Measurements from ENCODE around the gene SLC2A2. TPM values are rescaled to one million over a fixed set of nuclear protein-coding genes. Genes with fewer than 3 reads are reported as not detected.

SLC2A2 gene
- total RNA-seq, 1 donor from 2014 or later = not detected

DNA sequence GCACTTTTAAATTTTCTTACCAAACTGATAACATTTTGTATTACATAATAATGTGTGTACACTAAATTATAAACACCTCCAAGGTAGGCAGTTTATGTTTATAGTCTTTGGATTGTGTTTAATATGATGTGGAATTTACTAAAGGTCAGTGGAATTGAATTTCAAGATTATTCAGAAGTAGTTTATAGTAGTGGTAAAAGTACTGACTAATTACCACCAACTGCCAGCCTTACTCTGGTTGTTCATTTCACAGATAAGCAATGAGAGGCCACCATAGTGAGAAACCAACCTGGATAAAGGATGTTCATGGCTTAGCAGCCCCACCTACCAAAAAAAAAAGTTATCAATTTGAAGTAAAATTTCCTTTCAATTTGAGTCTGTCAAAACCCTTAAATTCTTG lies 64.1 kb downstream of the SLC2A2 start:
- no peak overlapping the region for H3K4me3 ChIP-seq (ENCODE audit: low read depth, low read length)
- no peak for DNase-seq (ENCODE audit: low read depth)
- TF ChIP-seq, protein P1, sequence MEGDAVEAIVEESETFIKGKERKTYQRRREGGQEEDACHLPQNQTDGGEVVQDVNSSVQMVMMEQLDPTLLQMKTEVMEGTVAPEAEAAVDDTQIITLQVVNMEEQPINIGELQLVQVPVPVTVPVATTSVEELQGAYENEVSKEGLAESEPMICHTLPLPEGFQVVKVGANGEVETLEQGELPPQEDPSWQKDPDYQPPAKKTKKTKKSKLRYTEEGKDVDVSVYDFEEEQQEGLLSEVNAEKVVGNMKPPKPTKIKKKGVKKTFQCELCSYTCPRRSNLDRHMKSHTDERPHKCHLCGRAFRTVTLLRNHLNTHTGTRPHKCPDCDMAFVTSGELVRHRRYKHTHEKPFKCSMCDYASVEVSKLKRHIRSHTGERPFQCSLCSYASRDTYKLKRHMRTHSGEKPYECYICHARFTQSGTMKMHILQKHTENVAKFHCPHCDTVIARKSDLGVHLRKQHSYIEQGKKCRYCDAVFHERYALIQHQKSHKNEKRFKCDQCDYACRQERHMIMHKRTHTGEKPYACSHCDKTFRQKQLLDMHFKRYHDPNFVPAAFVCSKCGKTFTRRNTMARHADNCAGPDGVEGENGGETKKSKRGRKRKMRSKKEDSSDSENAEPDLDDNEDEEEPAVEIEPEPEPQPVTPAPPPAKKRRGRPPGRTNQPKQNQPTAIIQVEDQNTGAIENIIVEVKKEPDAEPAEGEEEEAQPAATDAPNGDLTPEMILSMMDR (conservative IDR thresholded peaks at IDR 0.05; ENCODE audit: low read depth, low read length) = no peak

DNA sequence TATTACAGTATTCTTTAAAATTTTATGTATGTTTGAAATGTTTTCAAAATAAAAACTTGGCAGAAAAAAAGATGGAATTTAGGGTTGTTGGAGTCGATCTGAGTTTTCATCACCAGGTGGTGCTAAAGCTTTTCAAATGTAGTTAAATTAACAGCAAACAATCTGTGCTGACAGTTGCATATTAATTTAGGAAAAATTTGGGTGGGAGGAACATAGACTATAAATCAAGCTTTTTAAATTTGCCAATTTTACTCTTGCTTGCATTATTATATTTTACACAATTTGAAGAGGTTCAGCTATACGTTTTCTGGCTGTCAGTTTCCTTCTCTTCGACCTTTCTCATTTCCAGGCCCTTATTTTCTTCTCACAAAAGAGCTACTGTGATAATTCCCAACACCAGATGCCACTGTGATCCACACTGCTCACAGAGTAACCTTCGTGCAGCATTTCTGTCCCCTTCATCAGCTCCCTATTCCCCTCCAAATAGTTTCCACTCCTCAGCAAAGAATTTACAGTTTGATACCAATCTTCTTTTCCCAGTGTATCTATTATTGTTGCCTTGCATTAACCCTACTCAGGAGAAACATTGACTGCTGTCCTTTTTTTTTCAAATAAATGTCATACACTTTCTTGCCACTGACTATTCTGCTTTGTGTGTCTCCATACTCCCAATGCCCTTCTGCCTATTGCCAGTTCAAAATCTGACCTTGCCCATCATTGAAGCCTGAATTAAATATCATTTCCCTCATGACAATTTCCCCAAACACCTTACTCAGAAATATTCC lies 64.7 kb downstream of the SLC2A2 start:
- TF ChIP-seq, protein P1 (conservative IDR thresholded peaks at IDR 0.05; ENCODE audit: low read depth, low read length) = peak; percentile 51
- DNase-seq (ENCODE audit: low read depth) = peak; percentile 39

DNA sequence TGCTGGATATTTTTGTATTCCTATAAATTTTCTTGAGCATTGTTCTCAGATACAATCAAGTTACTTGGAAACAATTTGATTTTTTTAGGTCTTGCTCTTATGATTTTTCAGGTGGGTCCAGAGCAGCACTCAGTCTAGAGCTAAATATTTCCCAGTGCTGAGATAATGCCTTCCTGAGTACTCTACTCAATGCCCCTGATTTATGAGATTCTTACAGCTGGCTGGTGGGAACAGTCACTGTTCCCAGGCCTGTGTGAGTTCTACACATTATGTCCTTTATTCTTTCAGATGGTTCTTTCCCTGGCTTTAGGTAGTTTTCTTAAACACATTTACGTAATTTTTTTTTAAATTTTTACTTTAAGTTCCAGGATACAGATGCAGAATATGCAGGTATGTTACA lies 67.1 kb downstream of the SLC2A2 start:
- H3K4me3 ChIP-seq (ENCODE audit: low read depth, low read length) = no peak overlapping the region
- TF ChIP-seq, protein P1 (conservative IDR thresholded peaks at IDR 0.05; ENCODE audit: low read depth, low read length) = no peak
- DNase-seq (ENCODE audit: low read depth) = no peak

More for the DNA sequence above, 64.7 kb downstream of the SLC2A2 start:
- H3K4me3 ChIP-seq (ENCODE audit: low read depth, low read length) = no peak overlapping the region

DNA sequence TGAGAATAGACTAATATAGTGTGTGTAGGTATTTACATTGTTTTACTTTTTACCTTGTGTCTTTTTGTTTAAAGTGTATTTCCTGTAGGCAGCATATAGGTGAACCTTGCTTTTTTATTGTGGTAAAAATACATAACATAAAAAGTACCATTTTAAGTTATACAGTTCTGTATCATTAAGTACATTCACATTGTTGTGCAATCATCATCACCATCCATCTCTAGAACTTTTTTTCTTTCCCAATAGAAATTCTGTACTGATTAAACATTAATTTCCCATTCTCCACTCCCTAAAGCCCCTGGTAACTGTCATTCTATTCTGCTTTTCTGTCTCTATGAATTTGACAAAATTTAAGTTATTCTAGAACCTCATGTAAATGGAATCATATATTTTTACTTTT lies 69.9 kb downstream of the SLC2A2 start:
- no peak overlapping the region for H3K4me3 ChIP-seq (ENCODE audit: low read depth, low read length)
- TF ChIP-seq, protein P1 (conservative IDR thresholded peaks at IDR 0.05; ENCODE audit: low read depth, low read length) = no peak
- no peak for DNase-seq (ENCODE audit: low read depth)

DNA sequence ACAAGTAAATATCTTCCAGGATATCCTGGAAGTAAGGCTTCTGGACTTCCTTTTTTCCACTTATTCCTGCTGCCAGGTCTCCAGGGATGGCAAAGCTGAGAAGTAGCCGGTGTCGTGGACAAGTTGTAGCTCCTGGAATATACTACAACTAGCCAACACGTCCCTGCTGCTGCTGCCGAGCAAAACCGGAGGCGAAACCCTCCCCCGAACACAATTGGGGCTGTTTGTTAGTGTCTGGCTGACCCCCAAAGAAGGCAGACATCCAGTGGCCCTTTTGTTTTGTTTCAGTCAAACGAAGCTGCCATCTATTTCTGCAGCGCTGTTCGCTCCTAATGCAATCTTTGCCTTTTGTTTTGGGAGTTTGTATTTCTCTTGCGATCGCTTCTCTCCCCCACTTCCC lies 72.8 kb downstream of the SLC2A2 start:
- no peak overlapping the region for H3K4me3 ChIP-seq (ENCODE audit: low read depth, low read length)
- TF ChIP-seq, protein P1 (conservative IDR thresholded peaks at IDR 0.05; ENCODE audit: low read depth, low read length) = no peak
- no peak for DNase-seq (ENCODE audit: low read depth)

DNA sequence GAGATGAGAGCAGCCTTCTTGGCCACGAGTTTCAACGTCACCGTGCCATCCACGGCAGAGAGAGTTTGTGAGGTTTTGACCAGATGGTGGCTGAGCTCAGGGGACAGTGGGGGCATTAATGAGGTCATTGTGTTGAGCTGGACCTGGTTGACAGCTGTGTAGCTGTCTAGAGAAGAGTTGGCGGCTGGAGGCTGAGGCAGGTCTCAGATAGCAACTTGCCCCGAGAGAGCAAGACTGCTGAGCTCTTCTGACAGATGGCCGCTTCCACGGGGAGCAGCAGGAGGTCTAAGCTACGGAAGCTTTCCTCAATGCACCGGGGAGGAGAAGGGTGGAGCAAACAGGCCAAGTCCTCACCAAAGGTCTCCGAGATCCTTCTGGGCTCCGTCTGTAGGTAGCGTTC lies 73.3 kb downstream of the SLC2A2 start:
- no peak overlapping the region for H3K4me3 ChIP-seq (ENCODE audit: low read depth, low read length)
- DNase-seq (ENCODE audit: low read depth) = no peak
- TF ChIP-seq, protein P1 (conservative IDR thresholded peaks at IDR 0.05; ENCODE audit: low read depth, low read length) = no peak

DNA sequence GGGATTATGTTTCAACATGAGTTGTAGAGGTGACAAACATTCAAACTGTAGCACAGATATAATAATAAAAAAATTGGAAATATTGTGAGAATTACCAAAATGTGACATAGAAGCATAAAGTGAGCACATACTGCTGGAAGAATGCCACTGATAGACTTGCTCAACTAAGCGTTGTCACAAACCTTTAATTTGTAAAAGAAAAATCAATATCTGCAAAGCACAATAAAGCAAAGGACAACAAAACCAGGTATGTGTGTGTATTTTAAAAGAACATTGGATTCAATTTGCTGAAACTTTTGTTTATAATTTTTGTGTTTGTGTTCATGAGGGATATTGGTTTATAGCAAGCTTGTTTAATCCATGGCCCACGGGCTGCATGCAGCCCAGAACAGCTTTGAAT lies 77.3 kb downstream of the SLC2A2 start:
- DNase-seq (ENCODE audit: low read depth) = no peak
- TF ChIP-seq, protein P1 (conservative IDR thresholded peaks at IDR 0.05; ENCODE audit: low read depth, low read length) = no peak
- no peak overlapping the region for H3K4me3 ChIP-seq (ENCODE audit: low read depth, low read length)
